ENCODE data around the gene LONP1.

The LONP1 gene

DNA sequence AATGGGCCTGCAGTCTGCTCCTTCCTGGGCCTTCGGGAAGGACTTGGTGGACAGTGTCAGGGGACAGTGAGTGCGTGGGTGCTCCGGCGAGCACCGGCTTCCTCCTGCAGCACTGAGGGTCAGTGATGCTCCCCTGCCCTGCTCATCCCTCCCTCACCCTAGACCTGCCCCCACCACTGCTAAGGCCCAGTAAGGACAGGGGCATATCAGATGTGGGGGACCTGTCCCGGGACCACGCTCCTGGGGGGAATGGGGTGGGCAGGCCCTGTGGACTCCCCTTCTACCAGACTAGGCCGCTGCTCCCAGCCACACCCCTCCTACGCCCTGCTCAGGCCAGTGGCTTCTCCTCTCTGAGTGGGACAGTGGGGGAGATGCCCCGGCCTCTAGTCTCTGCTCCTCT, 42.8 kb downstream of the LONP1 start:
- no peak for DNase-seq

DNA sequence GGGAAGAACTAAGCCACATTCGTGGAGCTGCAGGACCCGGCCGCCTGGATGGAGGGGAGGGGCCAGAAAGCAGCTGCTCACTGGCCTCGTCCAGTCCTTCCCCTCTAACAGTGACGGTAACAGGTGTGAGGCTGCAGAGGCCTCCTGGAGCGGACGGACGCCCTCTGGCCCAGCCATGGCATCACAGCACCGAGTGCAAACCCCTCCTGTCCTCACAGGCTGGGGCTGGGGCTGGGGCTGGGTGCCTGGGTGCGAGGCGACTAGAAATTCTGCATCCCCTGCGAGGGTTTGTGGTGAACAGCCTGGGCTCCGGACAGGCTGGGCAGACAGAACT, 43.2 kb downstream of the LONP1 start:
- no peak for DNase-seq

DNA sequence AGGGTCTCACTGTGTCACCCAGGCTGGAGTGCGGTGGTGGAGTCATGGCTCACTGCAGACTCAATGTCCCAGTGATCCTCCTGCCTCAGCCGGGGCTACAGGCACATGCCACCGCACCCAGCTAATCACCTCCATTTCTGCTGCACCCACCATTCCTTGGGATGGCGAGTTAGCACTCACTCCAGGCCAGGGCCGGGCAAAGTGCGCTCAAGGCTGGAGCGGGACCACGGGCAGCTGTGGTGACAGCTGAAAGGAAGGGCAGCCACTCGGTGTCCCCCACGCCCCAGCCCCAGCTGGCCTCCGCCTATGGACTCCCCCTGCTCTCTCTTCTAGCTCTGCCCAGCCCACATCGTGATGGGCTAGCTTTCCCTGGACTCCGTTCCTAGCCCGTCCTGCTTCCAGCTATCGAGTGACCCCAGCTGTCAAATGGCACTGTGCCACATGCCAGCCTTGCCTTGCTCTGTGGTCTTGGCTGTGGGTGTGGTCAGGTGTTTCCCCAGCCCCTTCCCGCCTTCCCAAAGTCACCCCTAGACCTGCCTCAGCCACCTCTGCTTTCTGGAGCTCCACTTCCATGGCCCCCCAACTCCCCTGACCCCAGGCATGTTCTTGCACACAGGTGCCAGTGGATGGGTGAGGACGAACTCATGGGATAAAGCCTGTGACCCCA, 43.7 kb downstream of the LONP1 start:
- no peak for DNase-seq

GRCh38 chr19:5674714-5675113, 45.2 kb downstream of the LONP1 start:
- no peak for DNase-seq

DNA sequence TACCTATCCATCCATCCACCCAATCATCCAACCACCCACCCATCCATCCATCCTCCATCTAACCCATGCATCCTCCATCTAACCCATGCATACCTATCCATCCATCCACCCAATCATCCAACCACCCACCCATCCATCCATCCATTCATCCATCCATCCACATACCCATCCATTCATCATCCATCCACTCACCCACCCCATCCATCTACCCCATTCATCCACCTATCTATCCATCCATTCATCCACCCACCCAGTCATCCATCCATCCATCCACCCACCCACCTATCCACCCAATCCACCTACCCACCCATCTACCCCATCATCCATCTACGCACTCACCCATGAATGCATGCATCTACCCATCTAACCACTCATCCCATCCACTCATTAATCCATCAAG, 46.2 kb downstream of the LONP1 start:
- DNase-seq: no peak

- DNase-seq: no peak
These were observed 47.1 kb downstream of the LONP1 start for GRCh38 chr19:5672708-5673459.

GRCh38 chr19:5671600-5671999, 48.3 kb downstream of the LONP1 start:
- DNase-seq: no peak

GRCh38 chr19:5669212-5669611, 50.7 kb downstream of the LONP1 start:
- no peak for DNase-seq

- no peak for DNase-seq
These were observed 52.1 kb downstream of the LONP1 start for GRCh38 chr19:5667751-5668271.

- no peak for DNase-seq
These were observed 52.9 kb downstream of the LONP1 start for GRCh38 chr19:5666921-5667610.

- no peak for DNase-seq
These were observed 54.0 kb downstream of the LONP1 start for GRCh38 chr19:5665781-5666513.

DNA sequence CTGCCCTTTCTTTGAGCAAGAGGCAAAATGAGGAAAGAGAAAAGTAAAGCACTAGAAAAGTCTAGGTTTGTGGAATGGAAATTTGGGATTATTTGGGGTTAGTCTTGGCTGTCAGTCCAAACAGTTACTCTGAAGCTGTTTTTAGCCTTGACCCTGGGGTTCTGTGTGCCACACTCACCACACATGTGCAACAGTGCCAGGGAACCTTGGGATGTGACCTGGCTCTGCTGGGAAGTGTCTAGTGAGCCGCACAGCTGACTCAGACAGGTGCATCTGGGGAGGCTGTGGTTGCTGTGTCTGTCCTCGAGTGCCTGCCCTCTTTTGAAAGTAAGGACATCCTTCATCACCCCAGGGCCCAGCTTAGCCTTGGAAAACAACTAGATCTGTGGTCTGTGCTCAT, 55.4 kb downstream of the LONP1 start:
- DNase-seq: no peak

GRCh38 chr19:5663904-5664303, 56.0 kb downstream of the LONP1 start:
- DNase-seq: no peak

DNA sequence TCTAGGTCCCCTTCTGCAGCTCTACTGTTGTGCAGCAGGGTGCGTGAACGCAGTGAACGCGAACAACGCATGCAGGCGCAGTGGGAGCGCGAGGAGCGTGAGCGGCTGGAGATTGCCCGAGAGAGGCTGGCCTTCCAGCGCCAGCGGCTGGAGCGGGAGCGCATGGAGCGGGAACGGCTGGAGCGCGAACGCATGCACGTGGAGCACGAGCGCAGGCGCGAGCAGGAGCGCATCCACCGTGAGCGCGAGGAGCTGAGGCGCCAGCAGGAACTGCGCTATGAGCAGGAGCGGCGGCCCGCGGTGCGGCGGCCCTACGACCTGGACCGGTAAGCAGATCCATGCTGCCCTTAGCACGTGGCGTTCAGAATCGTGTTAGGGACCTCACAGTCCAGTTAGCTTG, 58.5 kb downstream of the LONP1 start:
- no peak for DNase-seq

- no peak for DNase-seq
These were observed 64.5 kb downstream of the LONP1 start for GRCh38 chr19:5655412-5655811.

GRCh38 chr19:5654931-5655330, 65.0 kb downstream of the LONP1 start:
- no peak for DNase-seq

DNA sequence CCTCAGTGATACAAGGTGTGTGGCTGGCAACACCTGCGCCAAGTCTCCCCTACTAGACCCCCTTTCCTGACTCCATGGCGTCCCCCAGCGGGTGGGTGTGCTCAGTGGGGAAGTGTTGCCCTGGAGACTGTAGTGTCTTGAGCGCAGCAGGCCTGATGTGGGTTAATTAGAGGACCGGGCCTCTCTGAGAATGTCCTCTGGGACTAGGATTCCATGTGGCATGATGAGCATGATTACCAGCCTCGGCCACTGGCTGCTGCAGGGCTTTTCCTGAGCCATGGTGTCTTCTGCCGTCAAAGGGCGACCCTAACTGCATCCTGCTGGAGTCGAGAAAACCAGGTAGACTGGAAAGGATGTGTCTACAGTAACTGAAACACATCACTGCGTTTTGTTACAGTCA, 67.7 kb downstream of the LONP1 start:
- no peak for DNase-seq

GRCh38 chr19:5651361-5651760, 68.6 kb downstream of the LONP1 start:
- DNase-seq: no peak

DNA sequence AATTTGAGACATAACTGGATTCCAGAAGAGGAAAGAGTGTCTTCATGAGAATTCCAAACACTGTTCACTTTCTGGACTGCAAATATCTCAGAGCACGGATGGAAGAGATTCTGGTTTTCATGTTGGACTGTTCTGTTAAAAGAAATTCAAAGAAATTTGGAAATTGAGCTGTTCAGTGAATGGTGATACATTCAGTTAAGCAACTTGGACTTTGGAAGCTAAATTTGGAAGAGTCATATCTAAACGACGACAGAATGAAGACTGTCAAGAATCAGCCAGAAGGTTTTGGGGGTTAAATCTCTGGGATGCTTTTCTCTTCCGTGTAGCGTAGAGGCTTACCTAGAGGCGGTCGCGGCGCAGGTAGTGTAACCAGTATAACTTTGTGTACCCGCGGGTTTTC, 71.5 kb downstream of the LONP1 start:
- DNase-seq: no peak

GRCh38 chr19:5646703-5647102, 73.2 kb downstream of the LONP1 start:
- no peak for DNase-seq

GRCh38 chr19:5645409-5645808, 74.5 kb downstream of the LONP1 start:
- DNase-seq: no peak

- no peak for DNase-seq
These were observed 75.9 kb downstream of the LONP1 start for GRCh38 chr19:5644037-5644436.

GRCh38 chr19:5643060-5643459, 76.9 kb downstream of the LONP1 start:
- DNase-seq: no peak

All from stimulated activated CD4-positive, alpha-beta T cell treated with anti-CD3 and anti-CD28 coated beads, Interleukin-4, amount 100 ng/mL, for 24 hours (primary cell).